Stimulated activated CD8-positive, alpha-beta memory T cell treated with anti-CD3 and anti-CD28 coated beads, Interleukin-7, amount 100 ng/mL, for 1 hour (primary cell): ENCODE results near the gene ACAT2.
"Not testable (repeated sequence)": the region's sequence is repeated elsewhere in the genome, so short reads cannot be mapped to it uniquely, and the experiment has no call there.

ENCODE experiments used
- DNase-seq, 2 donors: peaks; one replicate each; pipeline ENCODE4 v3.0.0-alpha.2; 2020; ENCODE audit warnings: low read depth in 2 of 2

ACAT2 gene

GRCh38 chr6:159772196-159772595 lies 10.4 kb downstream of the ACAT2 start:
- no peak for DNase-seq

- DNase-seq, result no peak
Measured at GRCh38 chr6:159777240-159777904, 15.5 kb downstream of the ACAT2 start.

GRCh38 chr6:159778131-159778530 lies 16.3 kb downstream of the ACAT2 start:
- no peak for DNase-seq

GRCh38 chr6:159778542-159779103 lies 16.8 kb downstream of the ACAT2 start:
- no peak for DNase-seq

- no peak for DNase-seq
Measured at GRCh38 chr6:159788276-159788675, 26.4 kb downstream of the ACAT2 start.

- peak in 1 of 2 donors; percentile 11 for DNase-seq
Measured at GRCh38 chr6:159788753-159789376, 27.0 kb downstream of the ACAT2 start.

GRCh38 chr6:159789377-159790148 lies 27.7 kb downstream of the ACAT2 start, which contains the start of gene TCP1:
TCP1 (minus strand) TSS chr6:159789602; CDS start chr6:159789468, 134 bp downstream.
- DNase-seq, result peak; percentile 97 to 98

- DNase-seq, result peak; percentile 72 to 74
Measured at GRCh38 chr6:159790149-159790955, 28.5 kb downstream of the ACAT2 start, which contains the start of gene MRPL18. MRPL18 (plus strand) TSS chr6:159790467; CDS start chr6:159790588, 121 bp downstream.

GRCh38 chr6:159790956-159791598 lies 29.2 kb downstream of the ACAT2 start:
- DNase-seq, result no peak

- DNase-seq, result not testable (repeated sequence)
Measured at GRCh38 chr6:159794976-159795375, 33.1 kb downstream of the ACAT2 start.

- no peak for DNase-seq
Measured at GRCh38 chr6:159797554-159797953, 35.7 kb downstream of the ACAT2 start.

GRCh38 chr6:159800141-159800865 lies 38.5 kb downstream of the ACAT2 start, which contains the start of gene PNLDC1:
PNLDC1 (plus strand) TSS chr6:159800276; CDS start chr6:159800308, 32 bp downstream.
- no peak for DNase-seq

GRCh38 chr6:159801935-159802334 lies 40.1 kb downstream of the ACAT2 start:
- DNase-seq, result no peak

GRCh38 chr6:159804504-159804903 lies 42.7 kb downstream of the ACAT2 start:
- DNase-seq, result no peak

GRCh38 chr6:159805440-159806020 lies 43.7 kb downstream of the ACAT2 start:
- no peak for DNase-seq

GRCh38 chr6:159806021-159806458 lies 44.2 kb downstream of the ACAT2 start:
- DNase-seq, result no peak

GRCh38 chr6:159807150-159807858 lies 45.5 kb downstream of the ACAT2 start:
- DNase-seq, result no peak

GRCh38 chr6:159808647-159809046 lies 46.8 kb downstream of the ACAT2 start:
- DNase-seq, result no peak

GRCh38 chr6:159809149-159809548 lies 47.3 kb downstream of the ACAT2 start:
- no peak for DNase-seq
